HG03060 (cell line): ENCODE data around the gene DIAPH1.

Experiments used
- ATAC-seq: cut with Tn5 transposase; IDR thresholded peaks from one replicate; pipeline ENCODE4 v1.9.1; 2021; ENCODE audit warnings: low read depth, moderate number of reproducible peaks; ENCODE audit not compliant: unreplicated experiment

DIAPH1 gene

DNA sequence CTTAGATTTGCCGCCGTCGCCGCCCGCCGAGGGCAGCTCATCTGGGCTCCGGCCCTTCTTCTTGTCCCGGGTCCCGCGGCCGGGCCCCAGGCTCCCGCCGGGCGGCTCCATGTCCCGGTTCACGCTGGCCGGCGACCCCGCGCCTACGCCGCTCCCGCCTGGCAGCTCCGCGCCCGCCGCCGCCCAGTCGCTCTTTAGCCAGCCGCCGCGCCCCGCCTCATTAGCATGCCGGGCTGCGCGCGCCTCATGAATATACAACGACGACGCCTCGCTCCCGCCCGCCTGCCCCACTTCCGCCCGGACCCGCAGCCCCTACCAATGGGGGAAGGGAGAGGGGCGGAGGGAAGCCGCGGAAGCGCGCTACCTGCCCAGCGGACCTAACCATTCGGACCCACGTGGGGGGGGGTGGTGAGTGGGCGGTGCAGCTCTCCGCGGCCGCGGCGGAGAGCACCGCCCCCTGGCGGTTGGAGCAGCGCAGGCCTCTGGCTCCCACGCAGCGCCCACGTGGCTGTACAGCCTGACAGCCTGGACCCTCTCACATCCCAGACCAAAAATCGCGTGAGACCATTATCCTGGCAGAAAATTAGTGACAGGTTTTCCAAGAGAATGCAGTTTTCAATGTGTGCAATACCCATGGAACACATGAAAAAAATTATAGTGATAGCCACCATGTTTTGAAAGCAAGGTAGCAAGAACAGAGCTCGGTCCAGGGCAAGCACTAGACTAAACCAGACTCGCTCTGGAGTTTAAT lies at the start of gene DIAPH1:
Gene DIAPH1, minus strand, starts transcription at position 197 of the 751 bp plus-strand sequence. Its CDS starts 86 bp downstream, at position 111.
- ATAC-seq, result peak; percentile 56

DNA sequence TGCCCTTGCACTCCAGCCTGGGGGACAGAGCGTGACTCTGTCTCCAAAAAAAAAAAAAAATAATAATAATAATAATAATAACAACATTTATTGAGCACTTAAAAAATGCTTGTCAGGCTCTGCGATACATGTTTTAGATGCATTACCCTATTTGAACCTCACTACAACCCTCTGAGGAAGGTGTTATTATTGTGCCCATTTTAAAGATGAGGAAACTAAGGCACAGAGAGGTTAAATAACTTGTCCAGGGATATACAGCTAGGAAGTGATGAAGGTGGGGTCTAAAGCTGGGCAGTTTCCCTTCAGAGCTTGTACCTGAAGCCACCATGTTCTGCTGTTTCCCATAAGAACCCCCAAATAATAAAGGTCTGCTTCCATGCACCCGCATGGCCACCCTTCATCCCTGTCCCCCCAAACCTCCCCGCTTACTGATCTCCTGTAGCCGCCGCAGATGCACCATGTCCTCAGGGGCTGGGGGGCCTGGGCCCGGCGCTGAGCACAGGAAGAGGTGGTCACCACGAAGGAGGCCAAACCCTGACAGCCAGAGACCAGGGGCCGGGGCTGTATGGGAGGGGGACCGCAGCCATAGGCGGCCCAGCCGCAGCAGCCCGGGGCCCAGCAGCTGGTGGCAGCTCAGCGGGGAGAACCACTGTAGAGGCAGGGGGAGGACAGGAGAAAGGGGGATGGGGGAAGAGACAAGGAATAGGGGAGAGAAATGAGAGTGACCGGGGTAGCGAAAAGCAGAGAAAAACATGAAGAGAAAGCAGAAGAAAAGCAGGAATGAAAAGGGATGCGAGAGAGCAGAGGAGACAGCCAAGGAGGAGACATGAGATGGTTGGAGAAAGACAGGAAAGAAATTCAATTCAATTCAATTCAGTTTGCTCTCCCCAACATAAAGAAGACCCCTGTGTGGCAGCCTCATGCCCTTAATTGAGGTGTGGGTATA lies 47.5 kb upstream of the DIAPH1 start:
- ATAC-seq, result no peak

DNA sequence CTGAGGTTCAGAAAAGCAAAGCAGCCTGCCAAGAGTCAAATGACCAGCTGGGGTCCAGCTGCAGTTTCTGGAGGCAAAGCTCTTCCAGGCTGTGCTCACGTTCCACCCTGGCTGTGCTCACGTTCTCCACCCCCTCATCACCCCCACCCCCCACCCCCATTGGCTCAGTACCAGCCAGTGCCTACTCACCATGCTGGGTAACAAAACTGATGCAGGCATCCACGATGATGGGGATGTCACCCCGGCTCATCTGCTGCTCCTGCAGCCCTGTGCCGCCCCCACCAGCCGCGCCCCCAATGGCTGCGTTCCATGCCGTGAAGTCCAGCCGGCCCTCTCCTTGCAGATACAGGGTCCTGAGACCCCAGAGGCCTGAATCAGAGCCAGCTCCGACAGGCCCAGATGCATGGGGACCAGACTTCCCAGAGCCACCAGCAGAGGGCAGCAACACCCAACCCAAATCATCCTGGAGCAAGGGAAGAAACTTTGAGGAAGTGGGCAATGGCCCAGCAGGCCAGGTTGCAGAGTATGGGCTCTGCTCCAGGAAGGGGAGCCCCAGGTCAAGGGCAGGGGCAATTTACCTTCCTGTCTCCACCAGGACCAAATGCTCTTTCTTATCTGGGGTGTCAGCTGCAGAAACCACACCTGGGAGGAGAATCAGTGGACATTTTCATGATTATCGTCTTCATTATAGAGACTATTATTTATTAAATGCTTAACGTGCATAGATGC lies 46.1 kb upstream of the DIAPH1 start:
- ATAC-seq, result no peak

DNA sequence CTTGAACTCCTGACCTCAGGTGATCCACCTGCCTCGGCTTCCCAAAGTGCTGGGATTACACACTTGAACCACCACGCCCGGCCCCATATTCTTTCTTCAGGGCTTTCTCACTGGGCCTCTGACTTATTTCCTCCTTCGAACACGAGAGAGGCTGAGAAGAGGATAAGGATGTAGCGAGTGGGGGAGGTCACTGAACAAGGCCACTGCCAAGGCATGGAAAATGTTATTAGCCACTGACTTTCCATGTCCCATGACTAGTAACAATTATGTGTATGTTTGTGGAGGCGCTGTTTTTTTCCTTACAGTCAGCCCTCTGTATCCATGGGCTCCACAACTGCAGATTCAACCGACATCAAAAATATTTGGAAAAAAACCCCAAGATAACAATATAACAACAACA lies 44.7 kb upstream of the DIAPH1 start:
- no peak for ATAC-seq

DNA sequence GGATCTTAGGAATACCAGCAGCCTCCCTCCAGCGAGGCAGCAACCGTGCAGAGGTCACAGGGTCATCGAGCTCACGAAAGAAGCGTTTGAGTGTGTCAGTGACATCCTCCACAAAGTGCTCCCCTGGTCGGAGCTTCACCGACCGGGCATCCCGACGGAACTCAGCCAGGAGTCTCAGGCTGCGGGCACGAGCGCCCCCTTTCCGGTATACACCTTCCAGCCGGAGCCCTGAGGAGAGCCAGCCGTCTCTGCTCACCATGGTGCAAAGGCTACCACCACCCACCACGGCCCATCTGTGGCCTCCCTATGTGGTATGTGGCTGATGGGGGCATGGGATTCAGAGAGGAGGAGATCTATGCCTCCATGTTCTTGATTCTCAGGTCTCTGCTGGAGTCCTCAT lies 43.2 kb upstream of the DIAPH1 start:
- no peak for ATAC-seq

DNA sequence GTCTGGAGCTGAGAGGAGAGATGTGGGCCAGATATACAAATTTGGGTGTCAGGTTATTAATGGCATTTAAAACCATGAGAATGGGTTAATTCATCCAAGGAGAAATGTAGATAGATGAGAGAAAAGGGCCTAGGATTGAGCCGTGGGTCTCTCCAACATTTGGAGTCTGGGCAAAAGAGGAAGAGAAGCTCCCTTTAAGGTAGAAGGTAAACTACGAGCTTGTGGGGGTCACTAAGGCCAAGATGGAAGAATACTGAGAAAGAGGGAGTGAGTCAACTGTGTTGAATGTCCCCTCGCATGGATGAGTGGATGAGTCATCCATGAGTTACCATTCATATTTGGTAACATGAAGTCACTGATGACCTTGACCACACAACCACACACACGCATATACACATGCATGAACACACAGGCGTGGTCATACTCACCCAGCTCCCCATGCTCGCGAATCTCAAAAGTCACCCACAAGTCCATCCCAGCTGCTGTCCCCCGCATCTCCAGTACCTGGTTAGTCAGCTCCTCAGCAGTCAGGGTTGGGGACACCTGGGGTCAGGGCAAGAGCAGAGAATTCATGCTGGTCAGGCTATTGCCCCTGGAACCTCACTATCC lies 39.2 kb upstream of the DIAPH1 start:
- ATAC-seq, result peak; percentile 56

DNA sequence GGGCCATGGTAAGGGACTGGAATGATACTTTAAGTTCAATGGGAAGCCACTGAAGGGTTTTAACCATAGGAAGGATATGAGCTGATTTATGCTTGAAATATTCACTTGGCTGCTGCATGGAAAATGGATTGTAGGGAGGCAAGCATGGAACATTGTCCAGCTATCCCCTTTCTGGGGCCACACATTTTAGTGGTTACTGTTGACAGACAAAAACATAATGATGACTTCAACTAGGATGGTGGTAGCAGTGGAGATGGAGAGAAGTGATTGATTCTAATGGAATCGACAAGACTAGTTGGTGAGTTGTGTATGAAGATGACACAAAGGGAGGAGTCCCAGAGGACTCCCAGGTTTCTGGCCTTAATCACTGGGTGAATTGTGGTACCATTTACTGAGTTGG lies 38.6 kb upstream of the DIAPH1 start:
- no peak for ATAC-seq

DNA sequence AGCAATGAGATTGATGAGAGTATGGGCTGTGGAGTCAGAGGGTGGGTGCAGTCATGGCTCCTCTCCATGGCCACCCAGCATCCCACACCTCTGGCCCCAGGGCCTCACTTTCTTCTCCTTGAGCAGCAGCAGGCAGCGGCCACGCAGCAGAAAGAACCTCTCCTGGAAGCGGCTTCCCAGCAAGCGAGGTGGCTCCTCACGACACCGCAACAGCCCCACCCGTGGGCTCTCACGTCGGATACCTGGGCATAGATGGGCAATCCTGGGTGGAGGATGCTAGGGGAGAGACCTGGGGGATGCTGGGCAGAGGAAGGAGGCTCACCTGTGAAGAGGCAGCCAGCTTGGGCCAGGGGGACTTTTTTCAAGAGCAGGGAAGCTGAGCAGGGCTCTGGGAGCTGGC lies 37.6 kb upstream of the DIAPH1 start:
- no peak for ATAC-seq

DNA sequence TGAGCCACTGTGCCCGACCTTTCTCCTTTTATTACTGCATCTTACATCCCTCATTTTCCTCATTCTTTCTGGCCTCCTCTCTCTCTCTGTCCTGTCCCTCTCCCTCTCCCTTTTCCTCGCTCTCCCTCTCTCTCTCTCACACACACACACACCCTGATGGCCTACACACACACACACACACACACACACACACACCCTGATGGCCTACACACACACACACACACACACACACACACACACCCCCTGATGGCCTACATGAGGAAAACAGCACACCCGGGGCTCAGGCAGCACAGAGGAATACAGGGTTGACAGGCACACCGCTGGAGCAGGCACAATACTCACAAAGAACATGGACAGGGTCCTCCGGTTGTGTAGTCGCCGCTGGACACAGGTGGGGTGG lies 36.2 kb upstream of the DIAPH1 start:
- ATAC-seq, result no peak

DNA sequence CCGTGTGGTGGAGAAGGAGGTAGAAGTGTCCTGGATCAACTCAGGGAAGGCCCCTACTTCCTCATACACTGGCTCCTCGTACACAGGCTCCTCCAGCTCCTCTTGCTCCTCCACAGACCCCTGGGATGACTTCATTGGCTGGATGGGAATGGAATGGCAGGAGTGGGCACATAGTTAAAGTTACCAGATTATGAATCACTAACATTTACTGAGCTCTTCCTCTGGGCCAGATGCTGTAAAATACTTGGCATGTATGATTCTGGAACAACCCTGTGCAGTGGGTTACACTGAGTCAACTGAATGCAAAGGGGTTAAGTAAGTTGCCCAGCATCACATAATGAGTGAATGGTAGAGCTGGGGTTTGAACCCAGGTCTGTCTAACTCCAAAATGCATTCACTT lies 35.5 kb upstream of the DIAPH1 start:
- ATAC-seq, result no peak

DNA sequence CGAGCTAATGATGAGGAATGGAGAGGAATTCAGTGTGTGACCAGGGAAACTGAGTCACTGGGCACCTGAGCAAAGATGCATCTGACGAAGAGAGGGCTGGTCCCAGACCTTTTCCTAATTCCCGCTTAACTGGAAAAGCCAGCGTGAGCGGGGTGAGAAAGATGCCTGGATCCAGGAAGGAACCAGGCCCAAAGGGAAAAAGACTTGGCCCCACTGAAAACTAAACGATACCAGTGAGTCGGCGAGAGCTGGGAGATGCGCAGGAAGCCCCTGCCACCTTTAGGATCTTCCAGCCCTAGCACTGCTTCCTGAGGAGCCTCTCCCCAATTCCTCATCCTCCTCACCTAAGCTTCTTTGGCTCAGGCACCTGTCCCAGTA lies 32.9 kb upstream of the DIAPH1 start:
- ATAC-seq, result no peak

DNA sequence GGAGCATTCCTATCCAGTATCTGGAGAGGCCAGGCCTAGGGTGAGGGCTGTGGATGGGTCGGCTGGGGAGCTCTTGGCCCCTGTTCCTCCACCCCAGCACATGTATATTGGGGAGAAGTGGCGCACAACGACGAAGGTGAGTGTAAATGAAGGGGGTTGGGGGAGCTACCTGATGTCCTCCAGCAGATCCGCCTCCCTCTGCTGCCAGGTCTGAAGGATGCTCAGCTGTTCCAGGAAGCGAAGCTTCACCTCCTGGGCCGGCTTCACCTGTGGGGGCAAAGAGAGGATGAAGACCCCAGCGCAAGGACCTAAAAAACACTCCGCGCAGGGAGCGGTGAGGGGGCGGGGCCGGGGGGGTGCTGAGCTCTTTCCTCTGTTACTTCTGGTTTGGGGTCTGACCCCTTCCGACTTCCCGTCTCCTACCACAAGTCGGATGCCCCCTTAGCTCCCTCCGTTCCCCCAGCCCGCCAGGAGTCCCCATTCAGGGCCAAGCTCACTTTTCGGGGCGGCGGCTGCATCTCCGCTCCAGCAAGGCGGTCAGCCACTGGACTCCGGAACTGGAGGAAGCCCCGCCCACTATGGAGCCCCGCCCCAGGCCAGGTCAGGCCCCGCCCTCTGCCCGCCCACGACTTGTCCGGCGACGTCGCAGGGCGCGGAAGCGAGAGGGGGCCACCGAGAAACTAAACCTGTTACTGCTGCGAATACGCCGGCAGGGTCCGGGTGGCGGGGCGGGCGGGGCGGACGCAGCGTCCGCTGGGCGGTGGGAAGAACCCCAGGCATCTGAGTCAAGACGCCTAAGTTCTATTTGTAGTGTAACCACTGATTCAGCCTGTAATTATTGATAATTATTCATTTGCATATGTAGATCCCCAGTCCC lies 32.3 kb upstream of the DIAPH1 start, which contains the start of gene FCHSD1:
Gene FCHSD1, minus strand, starts transcription at position 568 of the 877 bp plus-strand sequence. Its CDS starts 50 bp downstream, at position 518.
- ATAC-seq, result peak; percentile 63

DNA sequence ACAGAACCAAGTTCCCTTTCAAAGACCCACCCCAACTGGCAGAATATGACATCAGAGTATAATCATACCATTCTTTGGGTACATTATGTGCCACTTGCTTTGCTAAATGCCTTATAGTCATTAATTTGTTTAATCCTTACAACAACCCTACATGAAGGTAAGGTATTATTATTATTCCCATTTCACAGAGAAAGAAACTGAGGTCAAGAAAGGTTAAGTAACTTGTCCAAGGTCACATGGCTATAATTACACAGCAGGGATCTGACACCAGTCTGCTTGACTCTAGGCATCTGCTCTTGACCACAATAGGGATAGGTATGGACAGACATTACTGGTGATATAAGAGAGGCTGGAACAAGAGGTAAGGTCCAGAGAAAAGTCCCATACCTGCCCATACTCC lies 31.2 kb upstream of the DIAPH1 start:
- ATAC-seq, result no peak

DNA sequence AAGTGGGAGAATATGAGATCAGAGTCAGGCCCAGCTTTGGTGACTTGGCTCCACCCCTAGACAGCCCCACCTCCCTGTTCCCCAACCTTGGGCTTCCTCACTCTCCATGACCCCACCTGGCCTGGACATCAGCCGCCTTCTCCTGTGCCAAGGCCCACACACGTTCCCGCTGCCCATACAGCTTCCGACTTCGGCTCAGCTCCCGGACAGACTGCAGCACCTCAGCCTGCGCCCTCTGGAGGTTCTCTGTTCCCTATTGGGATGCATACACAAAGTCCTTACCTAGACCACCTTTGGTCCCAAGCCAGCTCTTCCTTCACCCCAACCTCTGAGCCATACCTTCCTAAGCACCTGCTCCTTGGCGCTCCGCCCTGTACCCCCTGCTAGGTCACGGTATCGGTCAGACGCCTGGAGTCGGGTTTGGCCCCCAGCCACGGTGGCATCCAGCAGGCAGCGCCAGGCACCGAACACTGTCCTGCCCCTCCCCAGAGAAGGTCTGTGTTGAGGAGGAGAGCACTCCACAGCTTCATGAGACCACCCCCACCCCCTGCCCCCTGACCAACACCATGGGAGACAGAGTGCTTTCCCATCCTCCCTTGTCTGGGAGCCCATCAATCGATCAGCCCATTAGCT lies 30.4 kb upstream of the DIAPH1 start:
- ATAC-seq, result no peak

DNA sequence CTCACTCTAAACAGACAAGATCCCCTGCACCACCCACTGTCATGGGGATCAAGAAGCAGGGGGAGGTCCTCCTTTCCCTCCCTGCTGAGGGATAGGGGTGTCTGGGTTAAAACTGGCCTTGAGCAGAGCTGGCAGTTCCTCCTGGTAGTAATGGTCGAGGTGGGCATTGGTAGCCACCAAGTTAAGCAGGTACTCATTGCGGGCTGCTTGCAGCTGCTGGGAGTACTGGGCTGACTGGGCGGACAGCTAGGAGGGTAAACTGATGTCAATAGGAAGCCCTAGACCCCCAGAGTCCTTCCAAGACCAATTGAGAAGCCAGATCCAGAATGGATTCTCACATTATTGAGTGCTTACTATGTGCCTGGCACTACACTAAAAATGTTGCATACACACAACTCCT lies 29.1 kb upstream of the DIAPH1 start:
- ATAC-seq, result no peak

DNA sequence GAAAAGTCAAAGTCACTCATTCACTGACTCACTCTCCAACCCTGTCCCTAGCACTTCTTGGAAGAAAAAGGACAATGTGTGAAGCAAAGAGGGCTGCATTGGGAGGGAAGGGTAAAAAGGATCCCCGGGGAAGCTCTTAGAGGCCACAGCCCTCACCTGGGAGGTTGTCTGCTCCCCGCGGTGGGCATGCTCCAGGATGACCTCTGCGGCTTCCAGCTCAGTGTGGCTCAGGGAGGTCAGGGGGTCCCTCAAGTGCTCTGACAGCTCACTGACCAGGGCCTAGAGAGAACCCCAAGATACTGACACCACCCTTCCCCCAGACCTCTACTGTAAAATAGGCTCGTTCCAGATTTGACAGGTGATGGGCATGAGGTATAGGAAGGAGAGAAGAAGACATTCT lies 28.4 kb upstream of the DIAPH1 start:
- ATAC-seq, result no peak

DNA sequence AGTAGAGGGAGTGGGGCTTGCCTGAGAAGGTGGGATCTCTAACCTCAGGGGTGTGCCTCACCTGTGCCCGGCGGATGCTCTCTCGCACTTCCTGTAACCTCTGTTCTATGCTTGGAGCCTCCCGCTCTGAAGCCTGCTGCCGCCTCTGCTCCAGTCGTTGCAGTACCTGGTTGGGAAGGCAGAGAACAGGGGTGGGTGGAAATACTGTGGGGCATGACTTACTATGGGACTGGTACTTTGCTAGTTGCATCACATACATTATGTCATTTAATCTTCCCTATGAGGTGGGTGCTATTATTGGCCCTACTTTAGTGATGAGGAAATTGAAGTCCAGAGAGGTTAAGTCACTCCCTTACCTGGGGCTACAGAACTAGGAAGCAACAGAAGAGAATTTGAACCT lies 27.2 kb upstream of the DIAPH1 start:
- ATAC-seq, result no peak

DNA sequence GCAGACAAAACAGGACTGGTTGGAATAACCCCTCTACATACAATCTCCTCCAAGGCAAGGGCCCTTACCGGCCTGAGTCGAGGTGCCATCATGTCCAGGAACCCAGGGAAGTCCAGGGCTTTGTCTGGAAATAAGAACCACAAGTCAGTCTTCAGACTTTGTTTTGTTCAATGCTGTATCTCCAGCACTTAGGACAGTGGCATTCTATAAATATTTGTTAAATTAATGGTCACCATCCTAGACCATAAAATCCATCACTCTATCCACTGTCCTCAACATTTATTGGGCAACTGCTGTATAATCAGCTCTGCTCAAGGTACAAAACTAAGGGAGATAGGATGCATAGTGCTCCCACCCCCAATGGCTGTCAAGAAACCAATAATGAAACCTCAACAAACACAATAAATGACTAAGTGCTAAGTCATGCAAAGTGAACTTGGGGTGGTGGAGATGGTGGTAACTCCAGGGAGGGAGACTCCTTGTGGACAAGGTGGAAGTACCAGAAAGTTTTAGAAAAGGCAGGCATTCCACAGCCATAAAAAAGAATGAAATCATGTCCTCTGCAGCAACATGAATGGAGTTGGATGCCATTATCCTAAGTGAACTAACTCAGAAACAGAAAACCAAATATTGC lies 23.0 kb upstream of the DIAPH1 start:
- peak; percentile 50 for ATAC-seq

DNA sequence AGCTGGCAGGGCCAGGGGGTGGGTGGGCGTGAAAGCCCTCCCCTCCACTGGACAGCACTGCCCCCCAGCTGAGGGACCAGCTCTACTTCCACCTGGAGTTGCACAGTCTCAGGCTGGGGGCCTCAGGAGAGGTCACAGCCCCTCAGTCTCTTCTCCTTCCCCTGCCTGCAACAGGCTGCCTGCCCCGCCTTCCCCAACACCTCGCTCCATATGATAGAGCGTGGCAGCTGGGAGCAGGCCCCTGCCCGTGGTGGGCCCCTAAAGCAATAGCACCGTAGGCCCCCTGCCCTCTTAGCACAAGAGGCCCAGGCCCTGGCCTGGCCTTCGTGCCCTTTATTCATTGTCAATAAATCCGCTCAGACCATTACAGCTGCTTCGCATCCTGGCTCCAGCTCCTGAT lies 21.9 kb upstream of the DIAPH1 start:
- no peak for ATAC-seq
